Heart left ventricle (tissue), 16 donors: ENCODE measurements around the gene MCC. TPM values are rescaled to one million over a fixed set of nuclear protein-coding genes. Genes with fewer than 3 reads are reported as not detected.
A peak's percentile ranks its signal among the peaks of the same experiment; 100 is the strongest.

Source experiments
- ATAC-seq, 4 donors: fragments of 200-7000 bp; cut with Tn5 transposase; one replicate each; pipeline ENCODE4 v1.9.1; 2020 to 2022; ENCODE audit warnings: moderate library complexity in 4 of 4, mild to moderate bottlenecking in 3 of 4, moderate number of reproducible peaks in 1 of 4
- DNase-seq, 5 donors: peaks; one replicate each; pipeline ENCODE4 v3.0.0-alpha.2; 2020
- H3K27ac ChIP-seq, 12 donors: fragments of 200-600 bp; sonication (generic) in 4 of 12; one replicate each; pipeline versions ENCODE4 v1.5.0 to v1.8.0; 2016 to 2022; ENCODE audit warnings: mild to moderate bottlenecking in 2 of 12
- H3K27me3 ChIP-seq, 9 donors: fragments of 200-600 bp; sonication (generic) in 2 of 9; one replicate each; pipeline versions ENCODE4 v1.5.1 to v1.8.0; 2016 to 2022; ENCODE audit warnings: mild to moderate bottlenecking in 3 of 9
- H3K36me3 ChIP-seq, 9 donors: fragments of 200-600 bp; sonication (generic) in 2 of 9; one replicate each; pipeline versions ENCODE4 v1.5.0 to v1.8.0; 2018 to 2022; ENCODE audit warnings: mild to moderate bottlenecking in 2 of 9
- H3K4me1 ChIP-seq, 12 donors: fragments of 200-600 bp; sonication (generic) in 4 of 12; one replicate each; pipeline versions ENCODE4 v1.5.0 to v1.8.0; 2016 to 2022; ENCODE audit warnings: mild to moderate bottlenecking in 3 of 12
- H3K4me3 ChIP-seq, 12 donors: fragments of 200-600 bp; sonication (generic) in 4 of 12; one replicate each; pipeline versions ENCODE4 v1.5.0 to v1.8.0; 2017 to 2022; ENCODE audit warnings: mild to moderate bottlenecking in 9 of 12, moderate library complexity in 4 of 12
- H3K9me3 ChIP-seq, 12 donors: fragments of 200-600 bp; sonication (generic) in 4 of 12; one replicate each; pipeline versions ENCODE4 v1.5.0 to v1.8.0; 2016 to 2022; ENCODE audit warnings: mild to moderate bottlenecking in 1 of 12
- CTCF ChIP-seq, 12 donors: fragments of 200-600 bp; sonication (generic) in 4 of 12; IDR thresholded peaks; one replicate each; pipeline versions ENCODE4 v1.5.0 to v1.8.0; 2018 to 2022; ENCODE audit warnings: antibody characterized with exemption in 12 of 12, mild to moderate bottlenecking in 5 of 12
- POLR2A ChIP-seq, 2 donors: fragments of 450-650 bp; IDR thresholded peaks; one replicate each; pipeline ENCODE4 v1.6.1; 2017; ENCODE audit warnings: antibody characterized with exemption in 2 of 2, mild to moderate bottlenecking in 2 of 2, moderate library complexity in 2 of 2
- WGBS, 4 donors: extraction: QIAGEN DNeasy Blood & Tissue Kit in 2 of 4; methylation state at CpG; one replicate each; pipeline versions ENCODE4 v1.1.5 to v1.1.7; 2013 to 2018; 5-methylcytosine and 5-hydroxymethylcytosine counted together
- intact Hi-C, 10 donors: fragments of 100-400 bp; cut with DNase I; formaldehyde crosslinking; loops; one replicate each; pipeline versions ENCODE4 v1.11.1 to v1.14.2; 2022
- polyA plus RNA-seq, 2 donors: library from polyadenylated mRNA; stranded (reverse); fragments of 200-250 nt; gene quantifications; one replicate each; pipeline ENCODE4 v1.2.3, GENCODE V29; 2013
- total RNA-seq, 9 donors: library from RNA; depleted of rRNA in 2 of 9; stranded (reverse); fragments of >200 nt in 2 of 9; fragmentation: NEBNext Ultra II Directional in 3 of 9; extraction: Animal tissue kit (Norgen Biotek cat#: 25700) in 3 of 9; gene quantifications; one replicate each; pipeline versions ENCODE4 v1.1.0 to v1.2.4, GENCODE V29; 2016 to 2023
- donor health status: ischemic (EF 13 %, LVEDD 7.1; RV severe dilation, severe dysfunction).
- donor health status: healthy with polysubstance abuse.
- donor health status: DM: no; HTN: yes; CAD: no.
- donor health status: DM: no; HTN: no; CAD: no.
- donor health status: ischemic (EF 25% LVEDD 6.9; RV normal size, moderate dysfunction).
- donor health status: ischemic (EF 25% LVEDD 5.7; RV mildly dilated, moderate dysfunction).
- donor health status: healthy.
- donor health status: DM: yes; HTN: yes; CAD: no.
- donor health status: ischemic (EF 35%, LVEDD 5.7; RV mildly dilated, moderate dysfunction).
- donor health status: nonischemic (EF 11% LVEDD 7.7; RV severe dilation, severe dysfunction).
- donor health status: DM: yes; HTN: yes; CAD: no.
- donor health status: PGD.
- donor health status: ischemic (EF 29% LVEDD 5.4; RV normal size, mild dysfunction).
- donor health status: nonischemic (EF 23%, LVEDD 6.1; RV moderate dilation, normal function).

MCC gene
- total and polyA plus RNA-seq, 11 donors = 6.1 to 33.8 (median 24.3) TPM

DNA sequence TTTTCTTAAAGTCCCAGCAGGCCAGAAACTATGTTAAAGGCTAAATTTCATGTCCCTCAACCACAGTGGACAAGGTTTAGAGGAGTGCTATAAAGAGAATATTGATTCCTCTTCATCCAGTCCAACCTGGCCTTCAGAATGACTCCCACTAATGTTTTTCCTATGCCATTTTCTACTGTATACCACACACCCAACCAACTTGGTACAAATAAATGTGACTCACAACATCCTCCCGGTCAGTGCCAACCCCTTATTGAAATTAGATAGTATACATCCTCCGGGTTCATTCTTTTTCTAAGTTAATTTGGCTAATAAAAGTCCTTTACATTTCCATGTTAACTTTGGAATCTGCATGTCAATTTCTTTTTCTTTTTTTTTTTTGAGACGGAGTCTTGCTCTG lies 268.6 kb downstream of the MCC start:
- ATAC-seq (no peak), DNase-seq (no peak)
- no peaks in the 10 kb centered on the region for H3K27me3 ChIP-seq
- H3K4me3 ChIP-seq = no peak overlapping the region
- intact Hi-C loops = loop anchor here in 6 of 10 donors (1.0 to 10.0 kb wide), 6 partner anchors 33 to 75 kb away; no protein-coding TSS in a partner anchor
- TF ChIP-seq CTCF (IDR thresholded peaks at IDR 0.05) (no peak), POLR2A (IDR thresholded peaks at IDR 0.05) (no peak)
- WGBS, 4 donors = 85 to 93% (median 92%) methylated on average over 2 to 3 of the region's 3 CpGs
- peaks cover 5 to 74% (median 38%) of the 10 kb centered on the region in 12 donors for H3K4me1 ChIP-seq
- H3K27ac ChIP-seq = peak overlapping the region in 10 of 12 donors; percentile 68 to 86 (median 80)
- no peaks in the 10 kb centered on the region for H3K36me3 ChIP-seq
- H3K9me3 ChIP-seq = no peaks in the 10 kb centered on the region

- H3K9me3 ChIP-seq = no peaks in the 10 kb centered on the region
- WGBS, 4 donors = 31 to 39% (median 36%) methylated on average over 7 of the region's 7 CpGs
- TF ChIP-seq CTCF (IDR thresholded peaks at IDR 0.05) = no peak
- no peak for TF ChIP-seq POLR2A (IDR thresholded peaks at IDR 0.05)
- H3K36me3 ChIP-seq = no peaks in the 10 kb centered on the region
- peak overlapping the region; percentile 68 to 86 (median 80) for H3K27ac ChIP-seq
- H3K4me3 ChIP-seq = peak overlapping the region in 9 of 12 donors; percentile 2 to 35 (median 25)
- intact Hi-C loops = loop anchor here in 6 of 10 donors (1.0 to 10.0 kb wide), 6 partner anchors 33 to 76 kb away; no protein-coding TSS in a partner anchor
- peaks cover 5 to 78% (median 38%) of the 10 kb centered on the region in 12 donors for H3K4me1 ChIP-seq
- ATAC-seq = peak in 3 of 4 donors; percentile 50 to 60 (median 55)
- H3K27me3 ChIP-seq = no peaks in the 10 kb centered on the region
- DNase-seq = peak in 2 of 5 donors; percentile 41 to 46
These were observed 269.2 kb downstream of the MCC start for GRCh38 chr5:113218906-113219517.

GRCh38 chr5:113218200-113218599 lies 270.1 kb downstream of the MCC start:
- Histone ChIP-seq H3K36me3 (no peaks in the 10 kb centered on the region), H3K9me3 (no peaks in the 10 kb centered on the region), H3K27me3 (no peaks in the 10 kb centered on the region), H3K27ac (peak overlapping the region; percentile 68 to 86 (median 80)), H3K4me3 (peak overlapping the region in 11 of 12 donors; percentile 2 to 35 (median 25)), H3K4me1 (peaks cover 5 to 78% (median 46%) of the 10 kb centered on the region in 12 donors)
- no peak for TF ChIP-seq CTCF (IDR thresholded peaks at IDR 0.05)
- TF ChIP-seq POLR2A (IDR thresholded peaks at IDR 0.05) = no peak
- 30 to 50% (median 31%) methylated on average over 8 of the region's 8 CpGs for WGBS, 4 donors
- peak; percentile 85 to 91 (median 88) for ATAC-seq
- peak in 4 of 5 donors; percentile 59 to 81 (median 70) for DNase-seq
- intact Hi-C loops = loop anchor here in 6 of 10 donors (2.0 to 10.0 kb wide), 5 partner anchors 34 to 77 kb away; no protein-coding TSS in a partner anchor

- H3K27ac ChIP-seq = peak overlapping the region; percentile 68 to 86 (median 80)
- peaks cover 5 to 78% (median 50%) of the 10 kb centered on the region in 12 donors for H3K4me1 ChIP-seq
- no peaks in the 10 kb centered on the region for H3K36me3 ChIP-seq
- TF ChIP-seq CTCF (IDR thresholded peaks at IDR 0.05) (no peak), POLR2A (IDR thresholded peaks at IDR 0.05) (no peak)
- ATAC-seq (peak; percentile 66 to 83 (median 74)), DNase-seq (peak in 1 of 5 donors; percentile 33)
- H3K4me3 ChIP-seq = peak overlapping the region in 10 of 12 donors; percentile 8 to 35 (median 25)
- H3K27me3 ChIP-seq = no peaks in the 10 kb centered on the region
- 13 to 18% (median 17%) methylated on average over 9 of the region's 9 CpGs for WGBS, 4 donors
- H3K9me3 ChIP-seq = no peaks in the 10 kb centered on the region
- intact Hi-C loops = loop anchor here in 6 of 10 donors (2.0 to 10.0 kb wide), 5 partner anchors 35 to 77 kb away; no protein-coding TSS in a partner anchor
These were observed 270.6 kb downstream of the MCC start for GRCh38 chr5:113217619-113218184.
